Measurements from ENCODE around the gene LPIN3. TPM values are rescaled to one million over a fixed set of nuclear protein-coding genes. Genes with fewer than 3 reads are reported as not detected.

LPIN3 gene
- total RNA-seq, 4 donors from 2014 or later, result 5.5 to 16.6 (median 9.1) TPM

DNA sequence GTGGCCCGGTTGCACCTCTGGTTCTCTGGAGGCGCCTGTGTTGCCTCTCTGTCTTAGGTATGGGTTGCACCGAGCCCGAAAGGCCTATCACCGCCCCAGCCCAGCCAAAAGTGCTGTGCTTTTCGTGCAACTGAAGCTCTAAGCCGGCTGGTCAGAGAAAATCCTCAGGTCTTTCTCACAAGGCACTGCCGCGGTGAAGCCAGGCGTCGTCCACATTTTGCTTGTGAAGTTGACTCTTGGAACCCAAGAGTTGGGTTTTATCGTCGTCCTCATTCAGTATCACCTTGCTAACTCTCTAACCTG, 26.7 kb downstream of the LPIN3 start:
- TF ChIP-seq EP300 (IDR thresholded peaks at IDR 0.05) (no peak), POLR2AphosphoS5 (IDR thresholded peaks at IDR 0.05) (no peak), POLR2A (IDR thresholded peaks at IDR 0.05) (no peak)
- TF ChIP-seq, protein P1, sequence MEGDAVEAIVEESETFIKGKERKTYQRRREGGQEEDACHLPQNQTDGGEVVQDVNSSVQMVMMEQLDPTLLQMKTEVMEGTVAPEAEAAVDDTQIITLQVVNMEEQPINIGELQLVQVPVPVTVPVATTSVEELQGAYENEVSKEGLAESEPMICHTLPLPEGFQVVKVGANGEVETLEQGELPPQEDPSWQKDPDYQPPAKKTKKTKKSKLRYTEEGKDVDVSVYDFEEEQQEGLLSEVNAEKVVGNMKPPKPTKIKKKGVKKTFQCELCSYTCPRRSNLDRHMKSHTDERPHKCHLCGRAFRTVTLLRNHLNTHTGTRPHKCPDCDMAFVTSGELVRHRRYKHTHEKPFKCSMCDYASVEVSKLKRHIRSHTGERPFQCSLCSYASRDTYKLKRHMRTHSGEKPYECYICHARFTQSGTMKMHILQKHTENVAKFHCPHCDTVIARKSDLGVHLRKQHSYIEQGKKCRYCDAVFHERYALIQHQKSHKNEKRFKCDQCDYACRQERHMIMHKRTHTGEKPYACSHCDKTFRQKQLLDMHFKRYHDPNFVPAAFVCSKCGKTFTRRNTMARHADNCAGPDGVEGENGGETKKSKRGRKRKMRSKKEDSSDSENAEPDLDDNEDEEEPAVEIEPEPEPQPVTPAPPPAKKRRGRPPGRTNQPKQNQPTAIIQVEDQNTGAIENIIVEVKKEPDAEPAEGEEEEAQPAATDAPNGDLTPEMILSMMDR (IDR thresholded peaks at IDR 0.05), result no peak
- Histone ChIP-seq H3K27ac (no peak overlapping the region), H3K4me1 (peaks cover 0 to 18% (median 7%) of the 10 kb centered on the region in 3 donors), H3K9me3 (peaks cover 0 to 10% (median 0%) of the 10 kb centered on the region in 3 donors), H3K27me3 (peaks cover 68% of the 10 kb centered on the region), H3K36me3 (no peaks in the 10 kb centered on the region), H3K4me3 (no peak overlapping the region)
- WGBS, 2 donors (ENCODE audit: low coverage in 1 of 2), result 74% methylated on average over 8 of the region's 13 CpGs; no CpG with 5 or more reads in 1 of the 2 donors
- no peak for ATAC-seq

DNA sequence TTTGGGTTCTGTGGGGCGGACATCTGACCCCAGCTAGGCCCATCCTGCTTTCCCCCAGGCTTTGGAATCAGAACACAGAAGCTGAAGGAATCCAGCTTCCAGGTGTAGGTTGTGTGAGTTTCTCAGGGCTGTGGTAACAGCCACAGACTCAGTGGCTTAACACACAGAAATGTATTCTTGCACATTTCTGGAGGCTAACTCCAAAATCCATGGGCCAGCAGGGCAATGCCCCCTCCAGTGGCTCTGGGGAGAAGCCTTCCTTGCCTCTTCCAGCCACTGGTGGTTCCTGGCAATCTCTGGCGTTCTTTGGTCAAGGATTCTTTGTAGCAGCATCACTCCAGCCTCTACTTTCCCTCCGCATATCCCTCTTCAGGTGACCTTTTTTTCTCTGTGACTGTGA, 27.3 kb downstream of the LPIN3 start:
- peaks cover 0 to 10% (median 0%) of the 10 kb centered on the region in 3 donors for H3K9me3 ChIP-seq
- H3K36me3 ChIP-seq, result no peaks in the 10 kb centered on the region
- peaks cover 68% of the 10 kb centered on the region for H3K27me3 ChIP-seq
- TF ChIP-seq, protein P1 (IDR thresholded peaks at IDR 0.05), result no peak
- TF ChIP-seq EP300 (IDR thresholded peaks at IDR 0.05), result no peak
- no peak for TF ChIP-seq POLR2AphosphoS5 (IDR thresholded peaks at IDR 0.05)
- TF ChIP-seq POLR2A (IDR thresholded peaks at IDR 0.05), result no peak
- H3K4me3 ChIP-seq, result no peak overlapping the region
- ATAC-seq, result no peak
- H3K4me1 ChIP-seq, result peaks cover 0 to 18% (median 7%) of the 10 kb centered on the region in 3 donors
- no peak overlapping the region for H3K27ac ChIP-seq
- WGBS, 2 donors (ENCODE audit: low coverage in 1 of 2), result 95 to 100% methylated on average over 2 of the region's 3 CpGs

DNA sequence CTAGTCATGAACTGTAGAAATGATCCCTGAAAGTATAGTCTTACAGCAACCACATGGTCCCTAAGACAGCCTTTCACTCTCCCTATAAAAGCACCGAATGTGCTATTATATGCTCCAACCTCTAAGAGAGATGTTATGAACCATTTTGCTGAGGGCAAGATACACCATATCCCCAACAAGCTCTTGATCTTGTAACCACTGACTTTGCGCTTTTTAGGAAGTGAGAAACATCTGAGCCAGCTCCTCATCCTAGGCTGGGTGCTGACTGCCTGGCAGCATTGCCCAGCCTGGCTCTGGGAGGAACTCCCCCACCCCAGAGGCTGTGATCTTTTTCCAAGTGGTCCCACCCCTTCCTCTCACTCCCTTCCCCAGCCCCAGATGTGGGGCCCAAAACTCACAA, 29.1 kb downstream of the LPIN3 start:
- WGBS, 2 donors (ENCODE audit: low coverage in 1 of 2), result 69 to 100% methylated on average over 1 to 2 of the region's 2 CpGs

DNA sequence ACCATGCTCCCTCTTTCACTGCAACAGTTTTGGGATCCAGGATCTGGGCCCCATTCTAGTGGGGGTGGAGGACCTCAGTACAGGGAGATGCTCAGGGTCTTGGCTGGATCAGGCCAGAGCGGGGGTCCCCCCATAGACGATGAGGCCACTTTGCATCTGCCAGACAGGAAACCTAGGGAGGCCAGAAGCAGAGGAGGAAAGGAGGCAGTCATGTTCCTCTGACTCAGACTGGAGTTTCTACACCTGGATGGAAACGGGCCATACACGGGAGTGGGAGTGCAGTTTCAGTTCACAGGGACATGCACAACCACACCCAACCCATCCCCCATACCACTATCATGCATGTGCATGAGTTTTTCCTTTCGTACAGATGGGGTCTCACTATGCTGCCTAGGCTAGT, 29.6 kb downstream of the LPIN3 start:
- H3K9me3 ChIP-seq, result peaks cover 0 to 10% (median 0%) of the 10 kb centered on the region in 3 donors
- peaks cover 0 to 16% (median 7%) of the 10 kb centered on the region in 3 donors for H3K4me1 ChIP-seq
- WGBS, 2 donors (ENCODE audit: low coverage in 1 of 2), result 95 to 100% methylated on average over 1 to 3 of the region's 5 CpGs
- H3K27ac ChIP-seq, result no peak overlapping the region
- no peak for TF ChIP-seq EP300 (IDR thresholded peaks at IDR 0.05)
- TF ChIP-seq POLR2AphosphoS5 (IDR thresholded peaks at IDR 0.05), result no peak
- TF ChIP-seq, protein P1 (IDR thresholded peaks at IDR 0.05), result no peak
- TF ChIP-seq POLR2A (IDR thresholded peaks at IDR 0.05), result no peak
- peaks cover 56% of the 10 kb centered on the region for H3K27me3 ChIP-seq
- no peak overlapping the region for H3K4me3 ChIP-seq
- ATAC-seq, result no peak
- H3K36me3 ChIP-seq, result no peaks in the 10 kb centered on the region

More for the DNA sequence above, 29.1 kb downstream of the LPIN3 start:
- Histone ChIP-seq H3K4me3 (no peak overlapping the region), H3K27ac (no peak overlapping the region), H3K36me3 (no peaks in the 10 kb centered on the region), H3K4me1 (peaks cover 0 to 18% (median 7%) of the 10 kb centered on the region in 3 donors), H3K27me3 (peaks cover 57% of the 10 kb centered on the region), H3K9me3 (peaks cover 0 to 10% (median 0%) of the 10 kb centered on the region in 3 donors)
- no peak for ATAC-seq
- TF ChIP-seq, protein P1 (IDR thresholded peaks at IDR 0.05), result no peak
- TF ChIP-seq EP300 (IDR thresholded peaks at IDR 0.05), result no peak
- no peak for TF ChIP-seq POLR2AphosphoS5 (IDR thresholded peaks at IDR 0.05)
- TF ChIP-seq POLR2A (IDR thresholded peaks at IDR 0.05), result no peak

DNA sequence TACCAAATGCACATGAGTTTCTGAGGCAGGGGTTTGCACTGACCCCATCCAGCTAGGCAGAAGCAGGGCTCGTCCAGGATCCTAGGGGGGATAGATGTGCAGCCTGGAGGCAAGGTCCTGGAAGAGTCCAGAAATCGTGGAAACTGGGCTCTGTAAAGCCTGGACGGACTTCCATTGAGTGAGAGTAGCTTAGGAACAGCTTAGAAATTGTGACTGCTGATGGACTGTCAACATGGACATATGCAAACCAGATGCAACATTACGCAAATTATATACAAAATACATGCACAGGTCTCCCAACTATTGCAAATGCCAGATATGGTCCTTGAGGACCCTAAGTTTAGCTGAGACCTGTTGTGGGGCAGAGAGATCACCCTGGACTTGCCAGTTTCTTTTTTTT, 30.8 kb downstream of the LPIN3 start:
- 100% methylated on average over 2 of the region's 4 CpGs; no CpG with 5 or more reads in 1 of the 2 donors for WGBS, 2 donors (ENCODE audit: low coverage in 1 of 2)
- peaks cover 0 to 5% (median 3%) of the 10 kb centered on the region in 3 donors for H3K4me1 ChIP-seq
- TF ChIP-seq EP300 (IDR thresholded peaks at IDR 0.05) (no peak), POLR2A (IDR thresholded peaks at IDR 0.05) (no peak), POLR2AphosphoS5 (IDR thresholded peaks at IDR 0.05) (no peak)
- TF ChIP-seq, protein P1 (IDR thresholded peaks at IDR 0.05), result no peak
- H3K36me3 ChIP-seq, result no peaks in the 10 kb centered on the region
- H3K27me3 ChIP-seq, result peaks cover 46% of the 10 kb centered on the region
- peaks cover 0 to 10% (median 0%) of the 10 kb centered on the region in 3 donors for H3K9me3 ChIP-seq
- ATAC-seq, result no peak
- H3K4me3 ChIP-seq, result no peak overlapping the region
- H3K27ac ChIP-seq, result no peak overlapping the region
